ENCODE results near the gene SON.

Gene SON

GRCh38 chr21:33544451-33545195 lies 1.8 kb downstream of the SON start:
- Histone ChIP-seq H3K4me1 (ENCODE audit: control insufficient read depth, insufficient read depth, low read length) (peaks cover 21% of the 10 kb centered on the region), H3K9ac (ENCODE audit: low read depth, low read length) (peak overlapping the region; percentile 98), H3K27me3 (ENCODE audit: control insufficient read depth, insufficient read depth, low read length) (no peaks in the 10 kb centered on the region), H3K4me2 (ENCODE audit: low read length) (peak overlapping the region; percentile 84), H3K36me3 (ENCODE audit: insufficient read depth, low read length) (peaks cover 23% of the 10 kb centered on the region), H3K4me3 (ENCODE audit: low read length) (peak overlapping the region; percentile 81), H3K9me3 (replicated peaks; ENCODE audit: low read length) (no peaks in the 10 kb centered on the region)

GRCh38 chr21:33546086-33546485 lies 3.2 kb downstream of the SON start:
- Histone ChIP-seq H3K4me3 (ENCODE audit: low read length) (peak overlapping the region; percentile 7), H3K4me1 (ENCODE audit: control insufficient read depth, insufficient read depth, low read length) (peaks cover 11% of the 10 kb centered on the region), H3K36me3 (ENCODE audit: insufficient read depth, low read length) (peaks cover 38% of the 10 kb centered on the region), H3K9ac (ENCODE audit: low read depth, low read length) (peak overlapping the region; percentile 98), H3K4me2 (ENCODE audit: low read length) (peak overlapping the region; percentile 84), H3K9me3 (replicated peaks; ENCODE audit: low read length) (no peaks in the 10 kb centered on the region), H3K27me3 (ENCODE audit: control insufficient read depth, insufficient read depth, low read length) (no peaks in the 10 kb centered on the region)

- peaks cover 77% of the 10 kb centered on the region for H3K36me3 ChIP-seq (ENCODE audit: insufficient read depth, low read length)
- no peak overlapping the region for H3K4me3 ChIP-seq (ENCODE audit: low read length)
- no peak overlapping the region for H3K9ac ChIP-seq (ENCODE audit: low read depth, low read length)
- H3K9me3 ChIP-seq (replicated peaks; ENCODE audit: low read length): no peaks in the 10 kb centered on the region
- no peak overlapping the region for H3K4me2 ChIP-seq (ENCODE audit: low read length)
- no peaks in the 10 kb centered on the region for H3K27me3 ChIP-seq (ENCODE audit: control insufficient read depth, insufficient read depth, low read length)
- H3K4me1 ChIP-seq (ENCODE audit: control insufficient read depth, insufficient read depth, low read length): peaks cover 11% of the 10 kb centered on the region
Observed at GRCh38 chr21:33549848-33550771, 7.3 kb downstream of the SON start.

- Histone ChIP-seq H3K9ac (ENCODE audit: low read depth, low read length) (no peak overlapping the region), H3K4me1 (ENCODE audit: control insufficient read depth, insufficient read depth, low read length) (peaks cover 2% of the 10 kb centered on the region), H3K9me3 (replicated peaks; ENCODE audit: low read length) (no peaks in the 10 kb centered on the region)
Observed at GRCh38 chr21:33550772-33551660, 8.2 kb downstream of the SON start.

GRCh38 chr21:33551664-33552063 lies 8.8 kb downstream of the SON start:
- Histone ChIP-seq H3K4me2 (ENCODE audit: low read length) (no peak overlapping the region), H3K27me3 (ENCODE audit: control insufficient read depth, insufficient read depth, low read length) (no peaks in the 10 kb centered on the region), H3K9ac (ENCODE audit: low read depth, low read length) (no peak overlapping the region), H3K4me1 (ENCODE audit: control insufficient read depth, insufficient read depth, low read length) (no peaks in the 10 kb centered on the region), H3K9me3 (replicated peaks; ENCODE audit: low read length) (no peaks in the 10 kb centered on the region), H3K36me3 (ENCODE audit: insufficient read depth, low read length) (peaks cover 89% of the 10 kb centered on the region), H3K4me3 (ENCODE audit: low read length) (no peak overlapping the region)

More at GRCh38 chr21:33550772-33551660, 8.2 kb downstream of the SON start:
- Histone ChIP-seq H3K4me2 (ENCODE audit: low read length) (no peak overlapping the region), H3K4me3 (ENCODE audit: low read length) (no peak overlapping the region), H3K27me3 (ENCODE audit: control insufficient read depth, insufficient read depth, low read length) (no peaks in the 10 kb centered on the region), H3K36me3 (ENCODE audit: insufficient read depth, low read length) (peaks cover 86% of the 10 kb centered on the region)

DNA sequence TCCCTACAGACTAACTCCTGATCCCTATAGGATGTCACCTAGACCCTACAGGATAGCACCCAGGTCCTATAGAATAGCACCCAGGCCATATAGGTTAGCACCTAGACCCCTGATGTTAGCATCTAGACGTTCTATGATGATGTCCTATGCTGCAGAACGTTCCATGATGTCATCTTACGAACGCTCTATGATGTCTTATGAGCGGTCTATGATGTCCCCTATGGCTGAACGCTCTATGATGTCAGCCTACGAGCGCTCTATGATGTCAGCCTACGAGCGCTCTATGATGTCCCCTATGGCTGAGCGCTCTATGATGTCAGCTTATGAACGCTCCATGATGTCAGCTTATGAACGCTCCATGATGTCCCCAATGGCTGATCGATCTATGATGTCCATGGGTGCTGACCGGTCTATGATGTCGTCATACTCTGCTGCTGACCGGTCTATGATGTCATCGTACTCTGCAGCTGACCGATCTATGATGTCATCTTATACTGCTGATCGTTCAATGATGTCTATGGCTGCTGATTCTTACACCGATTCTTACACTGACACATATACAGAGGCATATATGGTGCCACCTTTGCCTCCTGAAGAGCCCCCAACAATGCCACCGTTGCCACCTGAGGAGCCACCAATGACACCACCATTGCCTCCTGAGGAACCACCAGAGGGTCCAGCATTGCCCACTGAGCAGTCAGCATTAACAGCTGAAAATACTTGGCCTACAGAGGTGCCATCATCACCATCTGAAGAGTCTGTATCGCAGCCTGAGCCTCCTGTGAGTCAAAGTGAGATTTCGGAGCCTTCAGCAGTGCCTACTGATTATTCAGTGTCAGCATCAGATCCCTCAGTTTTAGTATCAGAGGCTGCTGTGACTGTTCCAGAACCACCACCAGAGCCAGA lies 9.5 kb downstream of the SON start:
- Histone ChIP-seq H3K9ac (ENCODE audit: low read depth, low read length) (no peak overlapping the region), H3K36me3 (ENCODE audit: insufficient read depth, low read length) (peaks cover 93% of the 10 kb centered on the region), H3K27me3 (ENCODE audit: control insufficient read depth, insufficient read depth, low read length) (no peaks in the 10 kb centered on the region), H3K4me3 (ENCODE audit: low read length) (no peak overlapping the region), H3K4me1 (ENCODE audit: control insufficient read depth, insufficient read depth, low read length) (no peaks in the 10 kb centered on the region), H3K4me2 (ENCODE audit: low read length) (no peak overlapping the region), H3K9me3 (replicated peaks; ENCODE audit: low read length) (no peaks in the 10 kb centered on the region)

DNA sequence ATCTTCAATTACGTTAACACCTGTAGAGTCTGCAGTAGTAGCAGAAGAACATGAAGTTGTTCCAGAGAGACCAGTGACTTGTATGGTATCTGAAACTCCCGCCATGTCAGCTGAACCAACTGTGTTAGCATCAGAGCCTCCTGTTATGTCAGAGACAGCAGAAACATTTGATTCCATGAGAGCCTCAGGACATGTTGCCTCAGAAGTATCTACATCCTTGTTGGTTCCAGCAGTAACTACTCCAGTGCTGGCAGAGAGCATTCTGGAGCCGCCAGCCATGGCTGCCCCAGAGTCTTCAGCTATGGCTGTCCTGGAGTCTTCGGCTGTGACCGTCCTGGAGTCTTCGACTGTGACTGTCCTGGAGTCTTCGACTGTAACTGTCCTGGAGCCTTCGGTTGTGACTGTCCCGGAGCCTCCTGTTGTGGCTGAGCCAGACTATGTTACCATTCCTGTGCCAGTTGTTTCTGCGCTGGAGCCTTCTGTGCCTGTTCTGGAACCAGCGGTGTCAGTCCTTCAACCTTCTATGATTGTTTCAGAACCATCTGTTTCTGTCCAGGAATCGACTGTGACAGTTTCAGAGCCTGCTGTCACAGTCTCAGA lies 10.3 kb downstream of the SON start:
- Histone ChIP-seq H3K4me2 (ENCODE audit: low read length) (no peak overlapping the region), H3K36me3 (ENCODE audit: insufficient read depth, low read length) (peaks cover 94% of the 10 kb centered on the region), H3K9ac (ENCODE audit: low read depth, low read length) (no peak overlapping the region), H3K9me3 (replicated peaks; ENCODE audit: low read length) (no peaks in the 10 kb centered on the region), H3K4me1 (ENCODE audit: control insufficient read depth, insufficient read depth, low read length) (no peaks in the 10 kb centered on the region), H3K4me3 (ENCODE audit: low read length) (no peak overlapping the region), H3K27me3 (ENCODE audit: control insufficient read depth, insufficient read depth, low read length) (no peaks in the 10 kb centered on the region)

DNA sequence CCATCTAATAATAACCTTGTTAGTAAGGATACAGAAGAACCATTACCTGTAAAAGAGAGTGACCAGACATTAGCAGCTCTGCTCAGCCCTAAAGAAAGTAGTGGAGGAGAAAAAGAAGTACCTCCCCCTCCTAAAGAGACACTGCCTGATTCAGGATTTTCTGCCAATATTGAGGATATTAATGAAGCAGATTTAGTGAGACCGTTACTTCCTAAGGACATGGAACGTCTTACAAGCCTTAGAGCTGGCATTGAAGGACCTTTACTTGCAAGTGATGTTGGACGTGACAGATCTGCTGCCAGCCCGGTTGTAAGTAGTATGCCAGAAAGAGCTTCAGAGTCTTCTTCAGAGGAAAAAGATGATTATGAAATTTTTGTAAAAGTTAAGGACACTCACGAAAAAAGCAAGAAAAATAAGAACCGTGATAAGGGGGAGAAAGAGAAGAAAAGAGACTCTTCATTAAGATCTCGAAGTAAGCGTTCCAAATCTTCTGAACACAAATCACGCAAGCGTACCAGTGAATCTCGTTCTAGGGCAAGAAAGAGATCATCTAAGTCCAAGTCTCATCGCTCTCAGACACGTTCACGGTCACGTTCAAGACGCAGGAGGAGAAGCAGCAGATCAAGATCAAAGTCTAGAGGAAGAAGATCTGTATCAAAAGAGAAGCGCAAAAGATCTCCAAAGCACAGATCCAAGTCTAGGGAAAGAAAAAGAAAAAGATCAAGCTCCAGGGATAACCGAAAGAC lies 11.6 kb downstream of the SON start:
- Histone ChIP-seq H3K36me3 (ENCODE audit: insufficient read depth, low read length) (peaks cover 95% of the 10 kb centered on the region), H3K4me3 (ENCODE audit: low read length) (no peak overlapping the region), H3K9me3 (replicated peaks; ENCODE audit: low read length) (no peaks in the 10 kb centered on the region), H3K4me2 (ENCODE audit: low read length) (no peak overlapping the region), H3K9ac (ENCODE audit: low read depth, low read length) (no peak overlapping the region), H3K4me1 (ENCODE audit: control insufficient read depth, insufficient read depth, low read length) (no peaks in the 10 kb centered on the region), H3K27me3 (ENCODE audit: control insufficient read depth, insufficient read depth, low read length) (no peaks in the 10 kb centered on the region)

GRCh38 chr21:33554982-33555344 lies 12.1 kb downstream of the SON start:
- H3K27me3 ChIP-seq (ENCODE audit: control insufficient read depth, insufficient read depth, low read length): no peaks in the 10 kb centered on the region
- H3K9ac ChIP-seq (ENCODE audit: low read depth, low read length): no peak overlapping the region
- no peak overlapping the region for H3K4me3 ChIP-seq (ENCODE audit: low read length)
- peaks cover 95% of the 10 kb centered on the region for H3K36me3 ChIP-seq (ENCODE audit: insufficient read depth, low read length)
- H3K9me3 ChIP-seq (replicated peaks; ENCODE audit: low read length): no peaks in the 10 kb centered on the region
- no peaks in the 10 kb centered on the region for H3K4me1 ChIP-seq (ENCODE audit: control insufficient read depth, insufficient read depth, low read length)
- H3K4me2 ChIP-seq (ENCODE audit: low read length): no peak overlapping the region

DNA sequence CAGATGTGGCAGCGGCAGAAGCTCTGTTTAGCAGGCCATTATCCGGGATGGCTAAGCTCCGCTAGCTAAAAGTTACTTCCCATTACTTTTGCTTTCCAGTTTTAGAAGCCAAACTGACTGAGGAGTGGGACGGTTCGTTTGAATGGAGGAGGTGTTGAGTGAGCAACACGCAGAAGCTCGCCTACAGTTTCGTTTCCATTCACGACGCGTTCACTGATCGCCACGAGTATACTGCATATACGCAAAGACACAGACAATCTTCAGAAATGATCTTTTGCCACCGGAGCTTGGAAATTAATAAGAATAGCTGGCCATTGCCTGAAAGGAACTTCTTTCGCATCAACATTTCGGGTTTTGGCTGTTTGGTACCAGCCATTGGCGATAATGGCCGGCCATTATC lies 14.6 kb downstream of the SON start:
- H3K9ac ChIP-seq (ENCODE audit: low read depth, low read length): no peak overlapping the region
- no peaks in the 10 kb centered on the region for H3K27me3 ChIP-seq (ENCODE audit: control insufficient read depth, insufficient read depth, low read length)
- H3K9me3 ChIP-seq (replicated peaks; ENCODE audit: low read length): no peaks in the 10 kb centered on the region
- peaks cover 93% of the 10 kb centered on the region for H3K36me3 ChIP-seq (ENCODE audit: insufficient read depth, low read length)
- no peak overlapping the region for H3K4me3 ChIP-seq (ENCODE audit: low read length)
- H3K4me1 ChIP-seq (ENCODE audit: control insufficient read depth, insufficient read depth, low read length): no peaks in the 10 kb centered on the region
- no peak overlapping the region for H3K4me2 ChIP-seq (ENCODE audit: low read length)

All from skeletal muscle satellite cell (primary cell).